ENCODE measurements around the gene PIGK.

Gene PIGK

DNA sequence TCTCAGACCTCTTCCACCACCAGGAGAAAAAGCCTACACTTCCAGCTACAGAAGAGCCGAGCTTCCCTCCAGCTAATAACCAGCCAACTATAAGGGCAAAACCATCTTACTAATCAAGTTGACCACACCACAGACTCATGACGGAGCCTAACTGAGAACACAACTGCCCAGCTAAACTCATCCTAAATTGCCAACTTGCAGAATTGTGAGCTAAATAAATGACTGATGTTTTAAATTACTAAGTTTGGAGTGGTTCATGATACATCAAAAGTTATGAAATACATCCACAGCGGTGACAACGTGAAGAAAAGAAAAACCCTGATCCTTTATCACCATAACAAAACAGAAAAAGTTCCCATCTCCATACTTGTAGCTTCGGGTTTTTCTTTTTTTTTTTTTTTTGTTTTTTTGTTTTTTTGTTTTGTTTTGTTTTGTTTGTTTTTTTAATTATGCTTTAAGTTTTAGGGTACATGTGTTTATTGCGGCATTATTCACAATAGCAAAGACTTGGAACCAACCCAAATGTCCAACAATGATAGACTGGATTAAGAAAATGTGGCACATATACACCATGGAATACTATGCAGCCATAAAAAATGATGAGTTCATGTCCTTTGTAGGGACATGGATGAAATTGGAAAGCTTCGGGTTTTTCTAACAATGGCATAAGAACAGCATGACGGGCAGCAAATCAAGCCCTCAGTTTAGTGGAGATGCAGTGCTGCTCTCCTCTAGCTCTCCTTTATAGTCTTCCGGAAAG, 122.6 kb downstream of the PIGK start:
- no peak for DNase-seq (ENCODE audit: low spot score)

- DNase-seq (ENCODE audit: low spot score): no peak
Observed at GRCh38 chr1:77095236-77095635, 124.0 kb downstream of the PIGK start.

DNA sequence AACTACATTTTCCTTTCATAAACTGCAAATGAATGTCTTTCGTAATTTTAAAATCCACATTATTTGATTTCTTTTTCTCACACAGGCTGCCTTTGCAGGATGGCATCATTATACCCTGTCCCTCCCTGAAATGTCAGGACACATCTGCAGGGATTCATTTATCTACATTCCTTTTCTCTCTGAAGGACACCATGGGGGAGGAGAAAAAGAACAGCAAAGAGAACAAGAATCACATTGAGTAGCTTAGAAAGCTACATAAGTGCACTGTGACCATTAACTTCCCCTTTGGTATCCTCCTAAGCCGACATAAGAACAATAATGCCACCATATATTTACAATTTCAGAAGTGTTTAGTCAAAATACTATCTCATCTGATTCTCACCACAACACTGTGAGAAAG, 129.5 kb downstream of the PIGK start:
- no peak for DNase-seq (ENCODE audit: low spot score)

DNA sequence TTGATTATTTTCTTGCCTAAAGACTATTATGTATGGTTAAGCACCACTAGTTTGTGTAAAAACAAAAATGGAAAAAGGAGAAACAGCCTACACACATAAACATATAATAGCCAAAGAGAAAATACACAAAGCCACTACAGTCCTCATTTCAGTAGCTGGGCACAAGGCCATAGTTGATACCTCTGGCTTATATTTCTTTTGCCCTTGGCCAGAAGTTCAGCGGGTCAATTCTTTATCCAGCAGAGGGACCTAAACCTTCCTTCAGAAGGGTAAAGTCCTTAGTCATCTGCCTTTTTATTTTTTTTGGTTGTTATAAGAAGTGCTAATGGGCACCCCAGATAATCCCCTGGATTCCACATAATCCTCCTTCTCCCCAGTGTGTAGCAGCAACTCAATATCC, 134.1 kb downstream of the PIGK start:
- DNase-seq (ENCODE audit: low spot score): no peak

DNA sequence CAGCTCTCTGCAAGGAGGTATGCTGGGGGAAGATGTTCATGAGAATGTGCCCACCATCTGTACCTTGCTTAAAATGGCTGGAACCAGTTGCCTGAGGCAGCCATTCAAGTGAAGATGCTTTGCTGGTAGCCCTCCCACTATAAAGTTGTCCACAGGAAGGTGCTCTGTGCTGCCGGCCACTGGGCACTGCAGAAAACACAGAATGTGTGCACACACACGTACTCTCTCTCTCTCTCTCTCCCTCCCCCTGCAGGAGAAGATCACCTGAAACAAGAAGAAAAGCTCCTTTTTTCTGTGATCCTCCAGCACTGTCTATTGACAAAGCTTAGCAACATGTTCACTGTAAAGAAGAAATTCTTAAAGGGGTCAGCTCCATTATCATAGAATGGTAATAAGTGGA, 134.8 kb downstream of the PIGK start:
- no peak for DNase-seq (ENCODE audit: low spot score)

- DNase-seq (ENCODE audit: low spot score): no peak
Observed at GRCh38 chr1:77081834-77082233, 137.4 kb downstream of the PIGK start.

GRCh38 chr1:77076759-77077158, 142.5 kb downstream of the PIGK start:
- no peak for DNase-seq (ENCODE audit: low spot score)

GRCh38 chr1:77068013-77068412, 151.2 kb downstream of the PIGK start:
- DNase-seq (ENCODE audit: low spot score): no peak

- no peak for DNase-seq (ENCODE audit: low spot score)
Observed at GRCh38 chr1:77065693-77066342, 153.4 kb downstream of the PIGK start.

DNA sequence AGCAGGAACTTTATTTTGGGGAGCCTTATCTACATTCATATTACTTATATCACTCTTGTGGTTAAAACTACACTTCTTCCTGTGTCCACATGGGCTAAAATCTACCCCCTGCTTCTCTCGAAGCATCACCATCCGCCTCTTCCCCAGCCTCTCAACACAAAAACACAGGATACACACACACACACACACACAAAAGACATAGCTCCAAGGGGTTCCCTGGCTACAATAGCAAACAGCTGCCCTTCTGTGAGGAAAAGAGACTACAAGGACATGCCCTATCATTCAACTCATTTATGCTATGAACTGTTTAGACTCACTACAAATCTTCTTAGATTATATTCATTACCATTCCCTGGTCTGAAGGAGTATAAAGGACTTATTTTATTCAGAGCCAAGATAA, 155.0 kb downstream of the PIGK start:
- no peak for DNase-seq (ENCODE audit: low spot score)

DNA sequence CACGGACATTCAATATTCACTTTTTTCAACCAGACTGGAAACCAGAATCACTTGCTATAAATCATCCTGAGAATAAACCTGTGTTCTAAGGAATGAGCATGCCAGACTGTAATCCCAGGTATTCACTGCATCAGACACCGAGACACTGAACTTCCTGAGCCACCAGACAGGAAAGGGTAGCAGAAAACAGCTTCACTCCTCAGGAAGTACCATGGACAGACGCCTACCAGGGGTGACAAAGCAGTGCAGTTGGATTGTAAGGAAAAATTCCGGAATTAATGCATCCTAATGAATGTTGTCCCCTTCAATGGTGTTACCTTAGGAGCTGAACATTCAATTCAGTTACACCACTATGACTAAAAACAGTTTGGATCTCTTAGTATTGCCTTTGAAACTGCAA, 156.1 kb downstream of the PIGK start:
- no peak for DNase-seq (ENCODE audit: low spot score)

DNA sequence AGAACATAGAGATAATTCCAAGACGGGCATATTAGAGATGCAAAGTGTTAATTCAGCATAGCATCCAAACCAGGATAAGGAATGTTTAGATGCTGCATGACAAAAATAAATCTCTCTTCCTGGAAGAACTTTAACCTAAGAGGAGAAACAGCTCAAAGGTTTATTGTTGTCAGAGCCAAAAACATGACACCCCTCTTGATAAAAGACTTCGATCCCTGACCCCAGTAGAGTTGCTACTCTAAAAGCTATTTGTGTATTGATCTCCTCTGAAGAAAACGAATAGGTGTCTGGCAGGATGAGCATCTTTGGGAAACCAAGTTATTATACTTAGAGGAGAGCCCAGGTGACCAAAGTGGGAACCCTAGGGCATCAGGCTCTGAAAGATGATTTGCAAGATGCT, 158.1 kb downstream of the PIGK start:
- DNase-seq (ENCODE audit: low spot score): no peak

DNA sequence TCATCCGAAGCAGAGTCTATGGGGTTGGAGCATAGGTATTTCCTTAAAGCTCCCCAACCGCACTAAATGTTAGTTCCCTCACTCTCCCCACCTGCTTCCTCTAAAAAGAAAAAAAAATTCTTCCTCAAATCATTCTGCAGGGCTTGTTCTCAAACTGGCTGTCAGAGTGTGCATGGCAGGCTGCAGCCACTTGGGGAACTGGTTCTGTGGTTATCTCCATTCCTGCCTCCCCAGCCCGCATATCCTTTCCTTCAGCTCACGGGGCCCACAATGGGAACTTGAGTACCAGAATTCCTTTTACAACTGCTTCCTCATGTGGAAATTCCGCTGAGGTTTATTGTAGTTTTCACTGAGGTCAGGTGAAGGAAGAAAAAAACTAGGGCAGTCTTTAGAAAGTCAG, 159.2 kb downstream of the PIGK start:
- DNase-seq (ENCODE audit: low spot score): no peak

- no peak for DNase-seq (ENCODE audit: low spot score)
Observed at GRCh38 chr1:77057994-77058585, 161.1 kb downstream of the PIGK start.

GRCh38 chr1:77056525-77056924, 162.7 kb downstream of the PIGK start:
- DNase-seq (ENCODE audit: low spot score): no peak

DNA sequence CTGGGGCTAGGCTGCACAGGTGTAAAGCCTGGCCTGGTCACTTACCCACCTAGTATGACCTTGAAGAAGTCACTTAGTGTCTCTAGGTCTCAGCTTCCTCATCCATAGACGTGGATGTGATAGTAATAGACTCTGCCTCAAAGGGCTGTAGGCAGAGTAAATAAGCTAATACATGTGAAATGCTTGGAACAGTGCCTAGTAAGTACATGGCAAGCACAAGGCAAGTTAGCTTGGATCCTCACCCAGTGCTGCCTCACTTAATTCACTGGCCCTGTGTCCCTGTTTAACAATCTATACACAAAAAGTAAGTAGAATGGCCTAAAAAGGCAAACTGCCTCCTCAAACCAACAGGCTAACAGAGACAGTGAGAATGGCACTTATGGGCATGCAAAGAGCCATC, 167.8 kb downstream of the PIGK start:
- DNase-seq (ENCODE audit: low spot score): no peak

DNA sequence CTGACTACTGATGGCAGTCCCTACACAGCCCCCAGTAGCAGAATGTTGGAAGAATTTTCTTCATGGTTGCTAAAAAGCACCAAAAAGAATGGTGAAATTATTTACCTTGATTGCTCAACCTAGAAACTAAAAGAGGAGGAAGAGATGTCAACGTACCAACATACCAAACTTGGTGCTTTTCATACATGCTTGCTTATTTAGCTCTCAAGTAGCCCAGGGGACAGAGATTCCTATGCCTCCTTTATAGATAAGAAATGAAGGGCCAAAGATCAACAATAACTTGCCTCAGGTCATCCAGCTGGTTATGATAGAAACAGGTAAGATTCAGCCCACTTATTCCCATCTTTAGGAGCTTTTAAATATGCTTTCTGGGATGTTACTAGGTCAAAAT, 170.6 kb downstream of the PIGK start:
- DNase-seq (ENCODE audit: low spot score): no peak

DNA sequence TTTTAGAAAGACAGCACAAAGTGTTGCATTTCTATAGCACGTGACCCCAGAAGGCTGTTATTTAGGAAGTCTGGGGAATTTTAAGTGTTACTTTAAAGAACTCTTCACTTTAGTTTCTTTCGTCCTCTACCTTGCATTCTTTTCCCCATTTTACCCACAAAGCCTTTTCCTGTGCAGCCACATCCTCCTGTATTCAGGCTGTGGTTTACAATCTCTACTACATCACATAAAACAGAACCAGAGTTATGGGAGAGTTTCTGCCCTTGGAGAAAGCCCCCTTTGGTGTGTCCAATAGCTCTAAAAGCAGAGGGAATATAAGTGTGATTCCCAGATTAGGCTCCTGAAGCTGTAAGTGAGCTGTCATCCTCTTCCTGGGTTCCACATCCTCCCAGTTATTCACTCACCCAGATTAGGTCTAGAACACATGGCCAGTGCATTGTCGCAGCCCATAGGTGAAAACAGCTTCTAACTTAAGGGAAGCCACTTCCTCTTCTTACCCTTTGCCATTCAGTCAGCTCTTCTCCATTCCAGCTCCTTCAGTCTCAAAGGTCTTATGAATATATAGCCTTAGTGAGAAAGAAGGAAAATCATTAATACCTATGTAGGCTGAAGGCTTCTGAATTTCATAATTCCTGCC, 171.1 kb downstream of the PIGK start:
- no peak for DNase-seq (ENCODE audit: low spot score)

DNA sequence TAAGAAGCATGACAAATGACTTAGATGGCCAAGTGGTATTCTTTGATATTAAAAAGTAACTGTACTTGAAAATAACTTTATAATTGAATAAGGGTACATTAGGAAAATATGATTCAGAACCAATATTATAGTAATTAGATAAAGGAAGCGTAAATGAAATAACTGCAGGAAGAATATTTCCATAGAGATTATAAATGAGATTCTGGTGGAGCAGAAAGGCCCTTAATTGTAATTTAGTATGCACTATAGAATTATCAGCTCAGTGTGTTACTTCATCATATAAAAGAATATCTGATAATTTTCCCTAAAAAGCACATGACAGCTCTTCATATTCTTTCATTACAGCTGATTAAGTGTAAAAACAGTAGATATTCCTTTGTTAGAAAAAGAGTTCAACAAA, 171.7 kb downstream of the PIGK start:
- no peak for DNase-seq (ENCODE audit: low spot score)

DNA sequence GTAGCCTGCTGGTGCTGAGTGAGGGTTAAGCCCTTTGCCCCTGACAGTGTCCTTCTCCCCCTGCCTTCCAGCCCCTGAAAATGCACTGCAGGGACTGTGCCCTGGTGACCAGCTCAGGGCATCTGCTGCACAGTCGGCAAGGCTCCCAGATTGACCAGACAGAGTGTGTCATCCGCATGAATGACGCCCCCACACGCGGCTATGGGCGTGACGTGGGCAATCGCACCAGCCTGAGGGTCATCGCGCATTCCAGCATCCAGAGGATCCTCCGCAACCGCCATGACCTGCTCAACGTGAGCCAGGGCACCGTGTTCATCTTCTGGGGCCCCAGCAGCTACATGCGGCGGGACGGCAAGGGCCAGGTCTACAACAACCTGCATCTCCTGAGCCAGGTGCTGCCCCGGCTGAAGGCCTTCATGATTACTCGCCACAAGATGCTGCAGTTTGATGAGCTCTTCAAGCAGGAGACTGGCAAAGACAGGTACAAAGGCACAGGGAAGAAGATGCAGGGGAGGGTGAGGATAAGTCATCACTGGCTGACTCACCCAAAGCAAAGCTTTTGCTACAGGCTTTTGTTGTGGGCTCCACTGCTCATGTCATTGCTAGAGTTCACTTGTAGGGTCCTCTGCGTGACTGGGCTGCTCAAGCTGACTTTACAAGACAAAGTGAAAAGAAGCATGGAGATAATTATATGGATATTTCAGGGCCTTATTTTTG, 174.9 kb downstream of the PIGK start:
- no peak for DNase-seq (ENCODE audit: low spot score)

- no peak for DNase-seq (ENCODE audit: low spot score)
Observed at GRCh38 chr1:77040826-77041225, 178.4 kb downstream of the PIGK start.

DNA sequence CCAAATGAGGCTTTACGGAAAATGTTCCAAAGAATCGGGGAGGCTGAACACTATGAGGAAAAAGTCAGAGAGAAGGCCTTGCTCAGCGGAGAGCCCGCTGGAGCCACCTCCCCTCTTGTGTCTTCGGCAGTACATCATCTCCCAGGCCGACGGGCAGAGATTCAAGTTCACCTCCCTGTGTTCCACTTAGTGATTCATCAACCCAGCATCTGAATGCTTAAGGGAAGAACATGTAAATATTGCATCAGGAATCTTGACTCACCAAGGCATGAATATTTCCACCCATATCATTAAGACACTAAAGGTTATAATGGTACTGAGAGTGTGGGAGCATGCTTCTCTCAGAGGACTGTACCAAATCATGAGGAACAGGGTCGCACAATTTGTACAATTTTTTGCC, 179.5 kb downstream of the PIGK start:
- no peak for DNase-seq (ENCODE audit: low spot score)

DNA sequence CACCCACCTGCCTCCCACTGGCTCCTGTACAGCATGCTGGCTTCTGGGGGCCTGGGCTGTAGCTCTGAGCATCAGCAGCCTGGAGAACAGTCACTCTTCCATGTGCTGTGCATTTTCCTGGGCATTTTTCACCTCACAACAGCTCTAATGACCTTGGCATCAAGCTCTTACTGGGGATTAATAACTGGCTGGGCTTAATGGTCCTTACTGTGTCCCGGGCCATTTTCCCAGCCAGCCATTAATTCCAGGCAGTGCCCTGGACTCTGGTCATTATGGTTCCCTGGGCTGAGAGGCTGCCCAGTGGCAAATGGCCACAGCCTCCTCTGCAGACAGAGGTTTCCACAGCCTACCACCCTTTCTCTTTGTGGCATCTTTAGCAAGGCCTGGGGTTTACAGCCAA, 180.1 kb downstream of the PIGK start:
- no peak for DNase-seq (ENCODE audit: low spot score)
